Activated B cell treated with CpG ODN at 0.5 μM for 24 hours (primary cell): ENCODE results near the gene CKMT1B. TPM values are rescaled to one million over a fixed set of nuclear protein-coding genes. Genes with fewer than 3 reads are reported as not detected.
A peak's percentile ranks its signal among the peaks of the same experiment; 100 is the strongest.
"Not testable (repeated sequence)": the region's sequence is repeated elsewhere in the genome, so short reads cannot be mapped to it uniquely, and the experiment has no call there.

Experiments used
- ATAC-seq: fragments of 200-7000 bp; cut with Tn5 transposase; one replicate; pipeline ENCODE4 v1.10.0; 2021; ENCODE audit warnings: low read depth, mild to moderate bottlenecking, moderate library complexity
- CTCF ChIA-PET: fragments of 350-600 bp; sonication (Branson Sonifier 250); formaldehyde crosslinking; loops from one replicate; lab custom pipeline; 2021; ENCODE audit warnings: antibody characterized with exemption; lab: Charles Lee
- POLR2A ChIA-PET: fragments of 350-600 bp; sonication (Branson Sonifier 250); formaldehyde crosslinking; loops from one replicate; lab custom pipeline; 2021; ENCODE audit warnings: antibody characterized with exemption; lab: Charles Lee
- DNase-seq: peaks from one replicate; pipeline ENCODE4 v3.0.0; 2022
- H3K27ac Mint-ChIP-seq: one replicate; pipeline ENCODE4 v1.8.0; 2020; ENCODE audit warnings: mixed read lengths
- H3K27me3 Mint-ChIP-seq: one replicate; pipeline ENCODE4 v1.8.0; 2021; ENCODE audit warnings: mixed read lengths
- H3K36me3 Mint-ChIP-seq: one replicate; pipeline ENCODE4 v1.8.0; 2021; ENCODE audit warnings: low read depth, mixed read lengths
- H3K4me1 Mint-ChIP-seq: one replicate; pipeline ENCODE4 v1.8.0; 2021; ENCODE audit warnings: mixed read lengths
- H3K4me3 Mint-ChIP-seq: one replicate; pipeline ENCODE4 v1.8.0; 2020; ENCODE audit warnings: mild to moderate bottlenecking, mixed read lengths
- H3K9me3 Mint-ChIP-seq: one replicate; pipeline ENCODE4 v1.8.0; 2020; ENCODE audit warnings: mixed read lengths
- intact Hi-C: fragments of 100-400 bp; cut with micrococcal nuclease; formaldehyde crosslinking; loops from one replicate; pipeline ENCODE4 v1.15.1; 2024
- total RNA-seq: library from RNA; stranded (reverse); gene quantifications from 2 replicates; pipeline ENCODE4 v1.2.3, GENCODE V29; 2022
- TF ChIP-seq, protein P1 (sequence below): fragments of 200-600 bp; IDR thresholded peaks from one replicate; pipeline ENCODE4 v1.8.0; 2022; ENCODE audit warnings: antibody characterized with exemption, mild to moderate bottlenecking

The CKMT1B gene
- total RNA-seq, 1 donor from 2014 or later: not detected

DNA sequence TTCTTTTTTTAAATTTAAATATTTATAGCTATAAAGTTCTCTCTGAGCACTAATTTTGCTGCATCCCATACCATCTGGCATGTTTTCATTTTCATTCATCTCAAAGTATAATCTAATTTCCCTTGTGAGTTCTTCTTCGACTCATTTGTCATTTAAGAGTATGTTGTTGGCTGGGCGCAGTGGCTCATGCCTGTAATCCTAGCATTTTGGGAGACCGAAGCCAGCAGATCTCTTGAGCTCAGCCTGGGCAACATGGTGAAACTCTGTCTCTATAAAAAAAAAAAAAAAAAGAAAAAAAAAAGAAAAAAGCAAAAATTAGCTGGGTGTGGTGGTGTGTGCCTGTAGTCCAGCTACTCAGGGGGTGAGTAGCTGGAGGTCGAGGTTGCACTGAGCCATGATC is 41.6 kb upstream of the CKMT1B start:
- H3K27ac Mint-ChIP-seq: no peak overlapping the region
- H3K27me3 Mint-ChIP-seq: no peaks in the 10 kb centered on the region
- H3K36me3 Mint-ChIP-seq: peaks cover 32% of the 10 kb centered on the region
- DNase-seq (no peak), ATAC-seq (no peak)
- no peak overlapping the region for H3K4me3 Mint-ChIP-seq
- TF ChIP-seq, protein P1, sequence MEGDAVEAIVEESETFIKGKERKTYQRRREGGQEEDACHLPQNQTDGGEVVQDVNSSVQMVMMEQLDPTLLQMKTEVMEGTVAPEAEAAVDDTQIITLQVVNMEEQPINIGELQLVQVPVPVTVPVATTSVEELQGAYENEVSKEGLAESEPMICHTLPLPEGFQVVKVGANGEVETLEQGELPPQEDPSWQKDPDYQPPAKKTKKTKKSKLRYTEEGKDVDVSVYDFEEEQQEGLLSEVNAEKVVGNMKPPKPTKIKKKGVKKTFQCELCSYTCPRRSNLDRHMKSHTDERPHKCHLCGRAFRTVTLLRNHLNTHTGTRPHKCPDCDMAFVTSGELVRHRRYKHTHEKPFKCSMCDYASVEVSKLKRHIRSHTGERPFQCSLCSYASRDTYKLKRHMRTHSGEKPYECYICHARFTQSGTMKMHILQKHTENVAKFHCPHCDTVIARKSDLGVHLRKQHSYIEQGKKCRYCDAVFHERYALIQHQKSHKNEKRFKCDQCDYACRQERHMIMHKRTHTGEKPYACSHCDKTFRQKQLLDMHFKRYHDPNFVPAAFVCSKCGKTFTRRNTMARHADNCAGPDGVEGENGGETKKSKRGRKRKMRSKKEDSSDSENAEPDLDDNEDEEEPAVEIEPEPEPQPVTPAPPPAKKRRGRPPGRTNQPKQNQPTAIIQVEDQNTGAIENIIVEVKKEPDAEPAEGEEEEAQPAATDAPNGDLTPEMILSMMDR: no peak
- no peaks in the 10 kb centered on the region for H3K9me3 Mint-ChIP-seq
- intact Hi-C loops: no loop called here
- no peaks in the 10 kb centered on the region for H3K4me1 Mint-ChIP-seq
- ChIA-PET CTCF (no interaction called here), POLR2A (no interaction called here)

DNA sequence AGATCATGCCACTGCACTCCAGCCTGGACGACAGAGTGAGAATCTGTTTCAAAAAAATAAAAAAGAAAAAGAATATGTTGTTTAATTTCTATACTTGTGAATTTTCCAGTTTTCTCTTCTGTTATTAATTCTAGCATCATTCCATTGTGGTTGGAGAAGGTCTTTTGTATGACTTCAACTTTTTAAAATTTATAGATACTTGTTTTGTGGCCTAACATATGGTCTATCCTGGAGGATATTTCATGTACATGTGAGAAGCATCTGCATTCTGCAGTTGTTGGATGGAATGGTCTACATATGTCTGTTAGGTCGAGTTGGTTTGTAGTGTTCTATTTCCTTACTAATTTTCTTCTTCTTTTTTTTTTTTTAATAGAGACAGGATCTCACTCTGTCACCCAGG is 40.8 kb upstream of the CKMT1B start:
- TF ChIP-seq, protein P1: no peak
- H3K36me3 Mint-ChIP-seq: peaks cover 31% of the 10 kb centered on the region
- intact Hi-C loops: no loop called here
- H3K27ac Mint-ChIP-seq: no peak overlapping the region
- no peaks in the 10 kb centered on the region for H3K9me3 Mint-ChIP-seq
- ChIA-PET CTCF (no interaction called here), POLR2A (no interaction called here)
- no peaks in the 10 kb centered on the region for H3K27me3 Mint-ChIP-seq
- H3K4me3 Mint-ChIP-seq: no peak overlapping the region
- ATAC-seq (no peak), DNase-seq (no peak)
- no peaks in the 10 kb centered on the region for H3K4me1 Mint-ChIP-seq

DNA sequence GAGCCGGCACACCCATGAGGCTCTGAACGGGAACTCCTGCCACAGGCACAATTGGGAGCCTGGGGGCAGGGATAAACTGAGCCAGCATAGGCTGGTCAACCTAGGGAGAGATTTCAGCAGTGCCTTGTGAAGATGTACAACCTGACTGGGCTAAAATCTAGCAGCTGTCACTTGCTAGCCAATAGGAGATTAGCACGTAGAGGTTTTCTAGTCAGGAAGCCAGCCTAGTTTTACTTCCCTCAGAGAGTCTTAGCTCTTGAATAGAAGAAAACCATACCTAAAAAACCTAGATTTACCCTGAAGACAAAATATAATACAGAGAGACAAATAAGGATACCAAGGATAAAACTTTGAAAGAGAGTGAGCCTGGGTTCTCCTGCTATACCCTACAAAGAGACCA is 31.1 kb upstream of the CKMT1B start:
- intact Hi-C loops, H3K4me3 Mint-ChIP-seq, H3K27me3 Mint-ChIP-seq, CTCF ChIA-PET, DNase-seq, POLR2A ChIA-PET, H3K4me1 Mint-ChIP-seq, H3K27ac Mint-ChIP-seq, H3K9me3 Mint-ChIP-seq: not testable (repeated sequence)
- peaks cover 13% of the 10 kb centered on the region for H3K36me3 Mint-ChIP-seq
- ATAC-seq: peak; percentile 18

DNA sequence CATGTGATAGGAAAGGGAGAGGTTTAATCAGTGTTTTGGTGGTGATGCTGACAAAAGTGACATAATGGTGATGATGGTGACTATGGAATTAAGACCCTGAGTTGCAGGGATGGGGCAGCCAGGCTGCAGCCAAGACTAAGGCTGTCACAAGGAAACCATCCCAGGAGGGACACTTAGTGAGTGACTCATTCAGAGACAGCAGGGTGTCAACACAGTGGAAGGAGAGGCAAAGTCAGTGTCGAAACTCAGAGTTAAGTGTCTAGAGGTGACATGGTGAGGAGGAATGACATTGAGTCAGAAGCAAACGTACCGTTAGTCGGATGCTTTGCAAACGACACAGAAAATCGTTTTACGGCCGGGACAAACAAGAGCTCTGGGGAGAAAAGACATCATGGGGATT is 30.0 kb upstream of the CKMT1B start:
- DNase-seq, ATAC-seq, H3K4me1 Mint-ChIP-seq, intact Hi-C loops, H3K4me3 Mint-ChIP-seq, H3K9me3 Mint-ChIP-seq, H3K27ac Mint-ChIP-seq, CTCF ChIA-PET, H3K36me3 Mint-ChIP-seq, POLR2A ChIA-PET, H3K27me3 Mint-ChIP-seq: not testable (repeated sequence)

DNA sequence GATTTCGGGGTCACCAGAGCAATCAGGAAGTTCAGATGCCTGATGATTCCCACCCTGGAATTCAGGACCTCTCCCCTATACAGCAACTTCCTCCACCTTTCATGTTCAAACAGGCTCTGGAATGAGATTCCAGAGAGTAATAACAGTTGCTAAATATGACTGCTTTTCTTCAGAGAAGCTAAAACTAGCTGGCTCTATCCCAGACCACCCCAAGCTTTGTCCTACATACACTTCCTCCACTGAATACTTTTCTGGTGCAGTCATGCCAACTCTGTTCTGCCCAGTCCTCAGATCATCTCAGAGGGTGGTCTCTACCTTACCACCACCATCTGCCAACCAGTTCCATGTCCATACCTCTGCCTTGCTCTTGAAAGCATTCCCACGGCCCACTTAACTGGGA is 27.2 kb upstream of the CKMT1B start:
- H3K9me3 Mint-ChIP-seq, POLR2A ChIA-PET, intact Hi-C loops, H3K4me3 Mint-ChIP-seq, H3K4me1 Mint-ChIP-seq, H3K36me3 Mint-ChIP-seq, ATAC-seq, DNase-seq, H3K27ac Mint-ChIP-seq, H3K27me3 Mint-ChIP-seq, CTCF ChIA-PET: not testable (repeated sequence)

DNA sequence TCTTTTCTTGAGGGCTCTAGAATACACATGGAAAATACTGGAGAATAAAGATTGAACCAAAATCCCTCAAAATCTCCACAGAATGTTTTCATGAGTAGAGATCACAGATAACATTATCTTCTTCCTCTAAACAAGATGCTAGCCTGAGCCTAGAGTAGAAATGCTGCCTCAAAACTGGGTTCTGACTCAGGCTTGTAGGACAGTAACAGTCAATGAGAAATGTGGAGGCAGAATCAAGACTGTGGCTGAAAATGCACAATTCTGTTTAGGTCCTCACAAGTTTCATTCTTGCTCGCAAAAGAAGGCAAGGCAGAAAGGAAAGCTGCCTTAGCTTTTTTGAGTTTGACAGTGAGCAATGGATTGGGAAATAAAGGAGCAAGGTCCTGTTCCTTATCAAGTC is 19.2 kb upstream of the CKMT1B start:
- POLR2A ChIA-PET, ATAC-seq, H3K36me3 Mint-ChIP-seq, H3K9me3 Mint-ChIP-seq, DNase-seq, H3K4me3 Mint-ChIP-seq, H3K4me1 Mint-ChIP-seq, H3K27me3 Mint-ChIP-seq, H3K27ac Mint-ChIP-seq, CTCF ChIA-PET, intact Hi-C loops: not testable (repeated sequence)

DNA sequence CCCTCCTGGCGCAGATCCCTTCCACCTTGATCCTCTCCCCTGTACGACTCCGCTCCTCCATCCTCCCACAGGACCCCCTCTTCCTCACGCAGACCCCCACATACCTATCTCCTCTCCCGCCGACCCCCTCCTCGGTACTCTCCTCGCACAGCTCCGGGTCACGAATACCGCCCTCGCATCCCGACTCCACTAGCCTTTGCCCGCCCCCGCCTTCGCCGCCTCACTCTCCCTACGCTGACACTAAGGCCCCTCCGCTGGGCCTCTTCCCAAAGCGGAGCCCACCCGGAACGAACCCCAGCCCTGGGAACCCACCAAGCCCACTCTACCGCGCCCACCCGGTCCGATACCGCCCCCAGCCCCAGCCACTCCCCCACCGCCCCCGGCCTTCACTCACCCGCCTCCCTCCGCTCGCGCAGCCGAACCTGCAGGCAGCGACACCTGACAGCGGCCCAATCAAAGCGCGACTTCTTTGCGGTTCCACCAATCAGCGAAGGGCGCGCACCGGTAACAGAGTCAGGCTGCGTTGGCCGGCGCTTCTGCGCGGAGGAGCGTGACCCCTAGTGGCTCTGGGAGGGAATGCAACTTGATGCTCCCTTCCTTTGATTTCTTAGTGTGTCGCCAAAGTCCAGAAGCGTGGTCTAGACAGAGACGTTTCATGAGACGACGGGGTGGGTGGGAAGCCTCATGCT is 3.9 kb upstream of the CKMT1B start, which contains the start of gene PPIP5K1:
PPIP5K1 (minus strand) TSS at position 431 of the 689 bp plus-strand sequence. CDS start 5,704 bp downstream, outside the sequence.
- H3K4me1 Mint-ChIP-seq, H3K36me3 Mint-ChIP-seq, CTCF ChIA-PET, H3K4me3 Mint-ChIP-seq, POLR2A ChIA-PET, intact Hi-C loops, H3K27ac Mint-ChIP-seq, H3K27me3 Mint-ChIP-seq, H3K9me3 Mint-ChIP-seq, DNase-seq: not testable (repeated sequence)
- ATAC-seq: peak; percentile 96

DNA sequence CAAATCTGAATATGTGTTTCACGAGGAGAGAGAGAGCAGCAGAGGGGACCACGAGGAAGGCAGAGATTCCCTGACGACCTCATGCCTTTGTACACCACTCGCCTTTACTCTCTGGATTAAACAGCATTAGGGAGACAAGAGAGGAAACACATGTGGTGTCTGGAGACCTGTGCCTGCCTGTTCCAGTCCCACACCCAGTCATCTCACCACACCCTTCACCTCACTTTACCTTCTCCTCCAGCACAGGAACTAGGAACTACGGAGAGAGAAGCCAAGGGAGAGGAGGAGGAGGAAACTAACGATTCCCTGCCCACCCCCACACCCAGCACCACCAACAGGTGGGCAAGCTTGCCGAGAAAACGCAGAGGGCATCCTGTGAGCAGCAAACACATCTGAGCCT is 986 bp upstream of the CKMT1B start:
- POLR2A ChIA-PET, intact Hi-C loops, H3K4me3 Mint-ChIP-seq, H3K27me3 Mint-ChIP-seq, DNase-seq, H3K27ac Mint-ChIP-seq, H3K36me3 Mint-ChIP-seq, H3K9me3 Mint-ChIP-seq, ATAC-seq, H3K4me1 Mint-ChIP-seq, CTCF ChIA-PET: not testable (repeated sequence)

DNA sequence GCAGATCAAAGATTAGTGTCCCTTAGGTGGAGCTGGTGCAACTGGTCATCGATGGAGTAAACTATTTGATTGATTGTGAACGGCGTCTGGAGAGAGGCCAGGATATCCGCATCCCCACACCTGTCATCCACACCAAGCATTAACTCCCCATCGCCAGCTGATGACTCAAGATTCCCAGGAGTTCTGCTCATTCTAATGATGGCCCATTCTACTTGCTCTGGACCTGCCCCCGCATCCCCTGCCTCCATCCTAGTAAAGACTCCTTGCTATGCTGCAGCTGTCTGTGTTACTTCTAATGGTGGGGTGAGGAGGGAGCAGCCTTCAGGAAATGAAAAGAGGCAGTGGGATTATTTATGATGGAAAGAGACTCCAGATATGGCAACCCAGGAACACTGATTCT is 5.3 kb downstream of the CKMT1B start:
- ATAC-seq, CTCF ChIA-PET, H3K9me3 Mint-ChIP-seq, H3K4me1 Mint-ChIP-seq, intact Hi-C loops, H3K4me3 Mint-ChIP-seq, H3K27ac Mint-ChIP-seq, H3K36me3 Mint-ChIP-seq, DNase-seq, POLR2A ChIA-PET: not testable (repeated sequence)
- peaks cover 27% of the 10 kb centered on the region for H3K27me3 Mint-ChIP-seq

DNA sequence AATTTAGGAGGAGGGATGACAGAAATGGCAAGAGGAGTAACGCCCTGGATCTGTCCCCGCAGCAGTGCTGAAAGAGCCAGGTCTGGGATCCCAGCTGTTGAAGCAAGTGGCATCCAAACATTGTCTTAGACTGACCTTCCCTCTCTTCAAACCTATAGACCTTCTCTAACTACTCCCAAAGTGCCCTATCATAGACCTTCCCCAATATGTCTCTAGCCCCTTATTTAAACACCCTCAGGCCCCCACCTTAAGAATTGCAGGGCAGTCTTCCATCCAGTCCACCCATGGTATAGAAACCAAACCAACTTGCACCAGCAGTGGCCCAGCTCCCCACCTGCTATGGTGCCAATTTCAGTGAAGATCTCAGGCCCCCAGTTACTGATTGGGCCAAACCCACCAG is 6.4 kb downstream of the CKMT1B start:
- H3K4me3 Mint-ChIP-seq, intact Hi-C loops, H3K36me3 Mint-ChIP-seq, H3K27ac Mint-ChIP-seq, POLR2A ChIA-PET, CTCF ChIA-PET, H3K4me1 Mint-ChIP-seq, H3K9me3 Mint-ChIP-seq, DNase-seq, ATAC-seq: not testable (repeated sequence)
- peaks cover 30% of the 10 kb centered on the region for H3K27me3 Mint-ChIP-seq

DNA sequence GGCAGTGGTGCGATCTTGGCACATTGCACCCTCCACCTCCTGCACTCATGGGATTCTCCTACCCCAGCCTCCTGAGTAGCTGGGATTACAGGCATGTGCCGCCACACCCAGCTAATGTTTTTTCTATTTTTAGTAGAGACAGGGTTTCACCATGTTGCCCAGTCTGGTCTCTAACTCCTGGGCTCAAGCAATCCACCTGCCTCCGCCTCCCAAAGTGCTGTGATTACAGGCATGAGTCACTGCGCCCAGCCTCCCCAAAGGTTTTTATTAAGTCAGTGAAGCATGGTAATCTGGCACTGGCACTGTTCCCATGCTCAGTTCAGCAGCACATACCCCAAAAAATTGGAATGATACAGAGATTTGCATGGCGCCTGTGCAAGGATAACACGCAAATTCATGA is 8.4 kb downstream of the CKMT1B start:
- peaks cover 26% of the 10 kb centered on the region for H3K27me3 Mint-ChIP-seq
- CTCF ChIA-PET, H3K4me1 Mint-ChIP-seq, H3K36me3 Mint-ChIP-seq, ATAC-seq, H3K4me3 Mint-ChIP-seq, H3K27ac Mint-ChIP-seq, POLR2A ChIA-PET, DNase-seq, H3K9me3 Mint-ChIP-seq, intact Hi-C loops: not testable (repeated sequence)
